Common myeloid progenitor, CD34-positive (primary cell): ENCODE measurements around the gene APBA1.

Experiments used
- CTCF ChIA-PET: fragments of 350-600 bp; sonication (Branson Sonifier 250); formaldehyde crosslinking; loops from one replicate; lab custom pipeline; 2021; ENCODE audit warnings: antibody characterized with exemption; lab: Charles Lee
- POLR2A ChIA-PET: fragments of 350-600 bp; sonication (Branson Sonifier 250); formaldehyde crosslinking; loops from one replicate; lab custom pipeline; 2021; ENCODE audit warnings: antibody characterized with exemption; lab: Charles Lee
- DNase-seq, 3 donors: peaks; one replicate each; pipeline versions ENCODE4 v3.0.0 to v3.0.0-alpha.2; 2013
- H3K27ac ChIP-seq, 2 experiments: 1 replicate in 1 of 2; 2 replicates in 1 of 2; pipeline ENCODE4 v1.7.0; 2013; ENCODE audit warnings: inconsistent platforms in 2 of 2, low read length in 2 of 2, mild to moderate bottlenecking in 2 of 2, low read depth in 1 of 2, moderate library complexity in 1 of 2; ENCODE audit not compliant: severe bottlenecking in 2 of 2, insufficient read depth in 1 of 2, poor library complexity in 1 of 2
- H3K27me3 ChIP-seq, 5 experiments: replicated peaks in 2 of 5; 1 replicate in 3 of 5; 2 replicates in 2 of 5; pipeline versions ENCODE4 v1.6.1 to v1.7.0; 2013; ENCODE audit warnings: low read length in 4 of 5, mild to moderate bottlenecking in 2 of 5, moderate library complexity in 2 of 5, inconsistent platforms in 1 of 5; ENCODE audit not compliant: insufficient read depth in 5 of 5, control insufficient read depth in 4 of 5
- H3K36me3 ChIP-seq, 4 experiments: 1 replicate in 2 of 4; 2 replicates in 2 of 4; pipeline versions ENCODE4 v1.6.1 to v1.7.0; 2013; ENCODE audit warnings: low read length in 3 of 4, control low read depth in 1 of 4, mild to moderate bottlenecking in 1 of 4; ENCODE audit not compliant: control insufficient read depth in 4 of 4, insufficient read depth in 4 of 4
- H3K4me1 ChIP-seq, 4 experiments: 1 replicate in 3 of 4; 2 replicates in 1 of 4; pipeline versions ENCODE4 v1.6.1 to v1.7.1; 2013; ENCODE audit warnings: low read length in 3 of 4, mild to moderate bottlenecking in 3 of 4, control low read depth in 1 of 4, inconsistent platforms in 1 of 4, moderate library complexity in 1 of 4; ENCODE audit not compliant: control insufficient read depth in 4 of 4, insufficient read depth in 4 of 4; ENCODE audit errors: control extremely low read depth in 1 of 4
- H3K4me3 ChIP-seq, 7 experiments: 1 replicate in 4 of 7; 2 replicates in 3 of 7; pipeline versions ENCODE4 v1.5.1 to v1.7.0; 2013; ENCODE audit warnings: mild to moderate bottlenecking in 7 of 7, low read length in 6 of 7, moderate library complexity in 6 of 7, inconsistent platforms in 2 of 7, low read depth in 2 of 7, control low read depth in 1 of 7; ENCODE audit not compliant: insufficient read depth in 4 of 7, control insufficient read depth in 1 of 7; ENCODE audit errors: extremely low read depth in 1 of 7
- H3K9me3 ChIP-seq, 5 experiments: 1 replicate in 4 of 5; 2 replicates in 1 of 5; pipeline versions ENCODE4 v1.6.1 to v1.7.1; 2013; ENCODE audit warnings: low read length in 4 of 5, mild to moderate bottlenecking in 2 of 5, inconsistent platforms in 1 of 5, low read depth in 1 of 5, moderate library complexity in 1 of 5; ENCODE audit not compliant: control insufficient read depth in 4 of 5, insufficient read depth in 2 of 5; ENCODE audit errors: control extremely low read depth in 1 of 5
- whole genome bisulfite sequencing: methylation state at CpG from one replicate; pipeline ENCODE4 v1.1.5; 2013; ENCODE audit not compliant: insufficient coverage; 5-methylcytosine and 5-hydroxymethylcytosine counted together

The APBA1 gene

GRCh38 chr9:69582018-69582417 is 90.2 kb downstream of the APBA1 start:
- H3K4me3 ChIP-seq = no peak overlapping the region
- WGBS = 40% methylated on average over 1 of the region's 5 CpGs
- CTCF ChIA-PET = no interaction called here

DNA sequence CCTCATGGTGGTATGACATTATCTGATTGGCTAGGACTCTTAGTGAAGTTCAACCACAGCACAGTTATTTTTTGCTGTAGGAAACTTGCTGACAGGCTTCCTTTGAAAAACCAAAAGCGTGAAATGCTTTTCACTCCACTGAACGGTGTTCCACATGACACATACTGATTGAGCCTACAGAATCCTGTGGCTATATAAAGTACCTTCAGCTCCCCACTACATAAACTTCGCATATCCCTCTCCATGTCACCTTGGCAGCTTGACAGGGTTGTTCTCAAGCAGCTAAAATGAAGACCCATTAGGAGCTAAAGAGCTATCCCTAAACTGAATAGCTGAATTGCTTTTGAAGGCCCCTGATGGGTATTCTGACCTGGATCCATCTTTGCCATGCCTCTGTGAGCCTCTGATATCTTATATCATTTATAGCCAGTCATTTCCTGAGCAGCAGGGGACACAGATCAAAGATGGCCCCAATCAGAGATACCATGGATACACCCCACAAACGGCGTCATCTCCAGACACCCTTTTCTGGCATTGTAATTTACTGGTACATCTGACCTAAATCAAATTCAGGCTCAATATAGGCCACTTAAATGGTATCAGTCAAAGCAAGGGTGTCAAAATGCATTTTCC is 91.5 kb downstream of the APBA1 start:
- Histone ChIP-seq H3K27ac (no peak overlapping the region), H3K36me3 (no peaks in the 10 kb centered on the region), H3K4me1 (peaks cover 0 to 10% (median 0%) of the 10 kb centered on the region in 4 experiments), H3K4me3 (no peak overlapping the region), H3K27me3 (no peaks in the 10 kb centered on the region), H3K9me3 (no peaks in the 10 kb centered on the region)
- DNase-seq = peak; percentile 35 to 68 (median 51)
- WGBS = 0% methylated on average over 1 of the region's 5 CpGs
- ChIA-PET POLR2A (no interaction called here), CTCF (no interaction called here)

More at GRCh38 chr9:69582018-69582417, 90.2 kb downstream of the APBA1 start:
- H3K4me1 ChIP-seq = peaks cover 0 to 10% (median 0%) of the 10 kb centered on the region in 4 experiments
- H3K27me3 ChIP-seq = no peaks in the 10 kb centered on the region
- H3K9me3 ChIP-seq = peaks cover 0 to 2% (median 0%) of the 10 kb centered on the region in 5 experiments
- POLR2A ChIA-PET = no interaction called here
- DNase-seq = peak in 1 of 3 donors; percentile 18
- no peaks in the 10 kb centered on the region for H3K36me3 ChIP-seq
- no peak overlapping the region for H3K27ac ChIP-seq

GRCh38 chr9:69579760-69580581 is 92.2 kb downstream of the APBA1 start:
- Histone ChIP-seq H3K9me3 (no peaks in the 10 kb centered on the region), H3K36me3 (no peaks in the 10 kb centered on the region), H3K4me1 (peaks cover 0 to 10% (median 0%) of the 10 kb centered on the region in 4 experiments), H3K4me3 (no peak overlapping the region), H3K27ac (no peak overlapping the region), H3K27me3 (no peaks in the 10 kb centered on the region)
- ChIA-PET CTCF (no interaction called here), POLR2A (no interaction called here)
- WGBS = 79% methylated on average over 3 of the region's 5 CpGs
- peak in 2 of 3 donors; percentile 34 to 55 for DNase-seq

DNA sequence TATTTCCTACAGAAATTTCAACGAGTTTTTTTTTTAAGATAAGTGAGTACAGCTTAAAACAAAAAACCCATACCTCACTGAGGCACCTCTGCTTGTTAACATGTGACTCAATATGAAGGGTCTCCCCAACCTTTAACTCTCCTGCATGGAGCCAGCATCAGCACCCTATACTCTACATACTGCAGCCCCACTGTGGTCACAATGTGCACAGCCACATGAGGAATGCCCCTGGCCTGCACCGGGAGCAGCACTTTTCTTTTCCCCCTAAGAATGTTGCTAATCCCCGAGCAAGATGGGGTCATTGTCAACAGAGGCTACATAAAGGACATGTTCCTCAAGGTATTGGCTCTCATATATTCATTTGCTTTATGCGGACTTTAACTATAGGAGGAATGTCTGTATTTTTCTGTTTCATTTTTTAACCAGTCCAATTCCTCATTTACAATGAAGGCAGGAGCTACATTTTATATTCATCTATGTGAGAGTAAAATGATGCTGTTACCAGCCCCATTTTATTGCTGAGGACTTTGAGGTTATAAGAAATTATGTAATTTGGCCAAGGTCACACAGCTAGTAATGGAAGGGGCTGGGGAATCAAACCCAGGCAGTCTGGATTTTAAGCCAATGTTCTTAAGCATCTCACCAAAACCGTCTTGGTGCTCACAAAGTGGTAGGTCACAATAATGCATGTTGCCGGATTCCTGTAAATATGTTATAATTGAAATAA is 93.0 kb downstream of the APBA1 start:
- 87% methylated on average over 2 of the region's 6 CpGs for WGBS
- Histone ChIP-seq H3K9me3 (no peaks in the 10 kb centered on the region), H3K36me3 (no peaks in the 10 kb centered on the region), H3K4me3 (no peak overlapping the region), H3K27ac (no peak overlapping the region), H3K27me3 (no peaks in the 10 kb centered on the region), H3K4me1 (peaks cover 0 to 10% (median 0%) of the 10 kb centered on the region in 4 experiments)
- ChIA-PET CTCF (no interaction called here), POLR2A (no interaction called here)
- no peak for DNase-seq

- Histone ChIP-seq H3K4me3 (no peak overlapping the region), H3K36me3 (no peaks in the 10 kb centered on the region), H3K27me3 (no peaks in the 10 kb centered on the region), H3K27ac (no peak overlapping the region), H3K9me3 (no peaks in the 10 kb centered on the region), H3K4me1 (peaks cover 0 to 12% (median 0%) of the 10 kb centered on the region in 4 experiments)
- CTCF ChIA-PET = interaction anchor here (0.8 to 1.3 kb wide), 2 partner anchors 17 to 30 kb away, joined by 4 read pairs; no protein-coding TSS in a partner anchor
- no peak for DNase-seq
- WGBS = 95% methylated on average over 2 of the region's 3 CpGs
- POLR2A ChIA-PET = no interaction called here
Measured at GRCh38 chr9:69578026-69578425, 94.1 kb downstream of the APBA1 start.

GRCh38 chr9:69577123-69577522 is 95.0 kb downstream of the APBA1 start:
- 100% methylated on average over 1 of the region's 1 CpG for WGBS

More at GRCh38 chr9:69577123-69577522, 95.0 kb downstream of the APBA1 start:
- Histone ChIP-seq H3K4me1 (peaks cover 0 to 9% (median 0%) of the 10 kb centered on the region in 4 experiments), H3K9me3 (no peaks in the 10 kb centered on the region), H3K36me3 (no peaks in the 10 kb centered on the region), H3K27me3 (no peaks in the 10 kb centered on the region), H3K4me3 (no peak overlapping the region), H3K27ac (no peak overlapping the region)
- POLR2A ChIA-PET = no interaction called here
- DNase-seq = no peak
- CTCF ChIA-PET = interaction anchor here (0.8 to 1.3 kb wide), 2 partner anchors 16 to 29 kb away, joined by 4 read pairs; no protein-coding TSS in a partner anchor
